Stimulated activated CD4-positive, alpha-beta T cell treated with anti-CD3 and anti-CD28 coated beads, Interleukin-1b, Interleukin-23, amount 100 ng/mL, for 24 hours (primary cell): ENCODE data around the gene AGPS.
"Not testable (repeated sequence)": the region's sequence is repeated elsewhere in the genome, so short reads cannot be mapped to it uniquely, and the experiment has no call there.

Experiments used
- DNase-seq, 4 experiments: peaks; one replicate each; pipeline ENCODE4 v3.0.0-alpha.2; 2020; ENCODE audit warnings: low read depth in 4 of 4, low spot score in 1 of 4

Gene AGPS

DNA sequence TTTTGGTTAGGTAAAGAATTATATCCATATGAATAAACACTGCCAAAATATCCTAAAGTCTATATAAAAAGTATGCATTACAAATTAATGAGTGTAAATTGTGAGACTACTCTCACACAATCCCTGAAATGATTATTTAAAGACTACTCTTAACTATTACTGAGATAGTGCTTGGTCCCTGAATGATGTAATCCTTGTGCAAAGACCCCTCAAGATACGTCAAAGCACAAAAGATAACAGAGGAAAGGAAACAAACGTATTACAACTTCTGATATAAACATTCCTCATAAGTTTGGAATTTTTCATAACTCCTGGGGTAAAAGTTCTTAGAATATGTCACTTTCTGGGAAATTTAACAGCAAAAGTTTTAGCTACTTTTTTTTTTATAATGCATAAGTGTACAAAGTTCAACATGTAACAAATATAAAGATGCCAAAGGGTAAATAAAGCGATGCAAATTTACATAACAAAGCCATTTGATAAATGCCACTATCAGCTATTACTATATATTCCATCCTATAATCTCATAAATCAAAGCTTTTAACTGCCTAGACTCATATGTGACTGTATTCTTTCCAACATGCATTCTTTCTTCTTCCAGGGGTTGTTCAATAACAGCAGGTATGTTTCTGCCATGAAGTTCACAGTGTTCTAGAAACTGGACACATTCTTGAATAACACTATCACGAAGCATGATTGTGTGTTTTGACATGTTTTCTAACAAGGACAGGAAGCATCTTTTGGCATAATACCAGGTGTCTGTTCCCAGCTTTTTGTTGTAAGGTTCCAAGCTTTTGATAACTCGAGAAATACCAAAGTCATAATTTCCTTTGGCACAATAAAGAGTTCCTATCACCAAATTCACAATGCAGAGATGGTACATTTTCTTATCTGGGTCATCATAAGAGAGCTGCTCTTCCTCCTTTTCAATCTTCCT lies 158.0 kb downstream of the AGPS start:
- no peak for DNase-seq

DNA sequence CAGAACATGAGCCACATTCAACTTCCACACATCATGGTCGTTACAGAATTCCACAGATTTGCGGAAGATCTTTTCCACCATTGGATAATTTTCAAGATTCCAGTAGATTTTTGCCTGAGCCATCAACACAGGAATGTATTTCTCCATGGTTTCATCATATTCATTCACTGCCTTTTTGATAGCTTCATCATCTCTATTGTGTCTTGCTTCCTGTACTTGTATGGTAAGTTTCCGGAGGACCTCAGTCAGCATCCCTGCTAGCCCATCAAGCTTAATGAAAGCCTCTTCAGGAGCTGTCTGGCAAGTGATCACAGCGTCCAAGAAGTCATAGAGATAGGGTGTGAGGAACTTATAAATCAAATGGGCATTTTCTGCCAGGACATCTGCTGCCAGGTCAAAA lies 158.8 kb downstream of the AGPS start:
- not testable (repeated sequence) for DNase-seq

DNA sequence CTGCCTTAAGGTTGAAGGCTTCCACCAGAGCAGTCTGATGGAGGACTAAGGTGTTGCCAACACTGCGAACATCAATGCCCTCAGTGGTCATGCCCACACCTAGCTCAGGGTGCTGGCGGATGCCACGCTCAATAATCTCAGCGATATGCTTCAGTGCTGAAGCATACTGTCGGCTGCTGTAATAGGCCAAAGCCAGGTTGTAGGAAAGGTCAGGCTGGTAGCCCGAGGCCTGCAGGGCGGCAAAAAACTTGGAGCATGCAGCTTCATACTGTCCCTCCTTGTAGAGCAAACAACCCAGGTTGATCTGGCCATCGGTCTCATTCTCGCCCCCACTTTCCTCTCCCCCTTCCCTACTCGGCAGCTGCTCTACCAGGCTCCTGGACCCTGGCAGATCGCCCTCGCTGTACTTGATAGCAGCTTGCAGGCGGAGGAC lies 159.4 kb downstream of the AGPS start:
- peak in 1 of 4 experiments; percentile 2 for DNase-seq

DNA sequence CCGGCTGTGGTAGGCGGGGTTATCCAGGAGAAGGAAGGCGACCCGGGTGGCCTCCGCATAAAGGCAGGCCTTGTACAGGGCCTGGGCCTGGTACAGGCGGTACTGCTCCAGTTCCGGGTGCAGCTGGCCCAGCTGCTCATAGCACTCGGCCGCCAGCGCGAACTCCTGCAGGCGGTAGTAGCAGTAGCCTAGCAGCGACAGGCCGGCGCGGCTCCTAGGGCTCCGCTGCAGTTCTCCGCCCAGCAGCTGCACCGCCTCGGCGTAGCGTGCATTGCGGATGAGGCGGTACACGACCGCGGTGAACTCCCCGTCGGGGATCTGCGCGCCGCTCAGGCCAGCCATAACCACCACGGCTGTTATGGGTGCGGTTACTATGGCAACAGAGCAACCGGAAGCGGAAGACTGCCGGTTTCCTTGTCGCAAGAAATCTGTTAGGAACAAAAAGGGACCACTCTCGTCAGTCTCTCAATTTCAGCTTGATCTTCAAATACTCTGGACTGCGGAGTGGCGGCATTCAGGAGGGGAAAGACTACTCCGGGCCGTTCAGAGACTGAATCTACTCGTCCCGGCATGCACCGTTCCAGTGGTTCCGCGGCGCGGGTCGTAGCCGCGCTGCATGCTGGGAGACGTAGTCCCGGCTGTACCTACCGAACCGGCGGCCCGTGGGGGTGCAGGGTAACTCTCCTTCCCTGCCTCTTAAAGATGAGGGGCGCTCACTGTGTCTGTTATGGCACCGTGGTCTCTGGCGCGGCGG lies 160.0 kb downstream of the AGPS start:
- peak; percentile 69 to 77 (median 76) for DNase-seq

DNA sequence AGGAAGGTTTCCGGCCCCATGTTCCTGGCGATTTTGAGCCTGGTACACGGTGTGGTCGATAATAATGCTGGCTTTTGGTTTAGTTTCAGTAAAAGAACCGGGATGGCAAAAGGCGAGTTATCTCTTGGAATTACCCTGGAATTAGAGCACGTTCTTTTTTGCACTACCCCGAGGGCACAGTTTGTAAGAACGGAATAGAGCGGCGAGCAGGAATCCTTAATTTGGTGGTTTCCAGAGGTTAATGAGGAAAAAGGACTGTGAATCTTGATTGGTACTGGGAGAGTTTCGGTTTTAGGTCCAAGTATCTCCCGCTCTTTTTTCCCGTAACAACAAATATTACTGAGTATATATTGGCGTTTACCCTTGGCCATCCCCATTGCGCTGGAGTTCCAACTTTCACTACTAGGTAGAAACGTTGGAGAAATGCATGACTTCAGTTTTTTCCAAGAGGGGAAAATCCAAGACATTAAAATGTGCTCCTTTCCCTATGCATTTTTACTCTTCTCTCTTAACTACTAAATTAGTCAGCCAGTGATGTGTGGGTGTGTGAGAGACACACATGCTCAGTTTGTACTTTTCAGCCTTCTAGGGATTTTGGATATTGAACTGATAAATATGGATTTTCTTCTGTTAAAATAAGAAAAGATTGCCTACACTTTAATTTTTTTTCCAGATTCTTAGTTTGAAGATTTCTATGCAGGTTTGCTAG lies 160.8 kb downstream of the AGPS start:
- DNase-seq = no peak

DNA sequence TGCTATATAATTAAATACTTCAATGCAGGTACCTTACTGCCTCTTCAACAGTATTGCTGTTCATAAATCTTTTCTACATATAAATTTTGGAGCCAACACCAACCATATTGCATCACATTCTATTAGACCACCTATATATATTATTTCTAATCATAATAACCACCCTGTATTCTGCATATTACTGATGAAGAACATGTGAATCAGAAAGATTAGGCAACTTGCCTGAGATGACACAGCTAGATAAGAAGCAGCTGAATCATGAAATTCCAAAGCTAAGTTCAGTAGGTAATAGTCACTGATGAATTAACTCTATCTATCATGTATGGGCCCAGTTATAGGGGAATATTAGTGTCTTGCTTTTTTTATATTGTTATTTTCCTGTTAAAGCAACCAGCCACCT lies 161.8 kb downstream of the AGPS start:
- no peak for DNase-seq

DNA sequence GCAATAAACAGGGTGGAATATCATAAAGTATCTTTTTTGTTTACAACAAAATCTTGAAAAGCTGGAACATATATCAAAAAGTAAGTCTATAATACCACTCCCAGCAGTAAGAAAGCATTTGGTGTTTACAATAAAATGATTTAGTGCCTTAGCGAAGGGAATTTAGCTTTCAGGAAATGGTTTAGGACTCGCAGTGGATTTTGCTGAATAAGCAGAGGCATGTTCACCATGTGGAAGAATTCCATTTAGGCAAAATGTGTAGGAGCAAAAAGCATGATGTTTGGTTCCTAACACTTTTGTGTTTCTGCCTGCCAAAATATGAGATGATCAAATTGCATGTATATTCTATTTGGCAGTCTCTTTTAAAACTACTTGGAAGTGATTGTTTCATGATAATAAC lies 163.6 kb downstream of the AGPS start:
- DNase-seq = no peak

DNA sequence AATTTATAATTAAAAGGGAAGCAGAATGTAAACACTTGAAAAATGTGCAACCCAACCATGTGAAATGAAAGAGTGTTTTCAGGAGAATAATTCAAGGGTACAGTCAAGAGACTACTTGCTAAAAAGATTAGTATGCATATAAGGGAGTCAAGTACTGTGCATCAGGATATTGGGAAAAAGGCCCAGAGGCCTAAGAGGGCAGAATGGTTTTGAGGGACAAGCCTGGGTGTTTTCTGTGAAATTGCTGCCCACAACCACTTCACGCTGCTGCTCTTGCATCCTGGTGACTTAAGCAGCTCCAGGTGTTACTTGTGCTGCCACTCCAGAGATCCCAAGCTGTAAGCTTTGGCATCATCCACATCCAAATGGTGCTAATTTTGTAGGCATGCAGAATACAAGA lies 165.2 kb downstream of the AGPS start:
- no peak for DNase-seq

DNA sequence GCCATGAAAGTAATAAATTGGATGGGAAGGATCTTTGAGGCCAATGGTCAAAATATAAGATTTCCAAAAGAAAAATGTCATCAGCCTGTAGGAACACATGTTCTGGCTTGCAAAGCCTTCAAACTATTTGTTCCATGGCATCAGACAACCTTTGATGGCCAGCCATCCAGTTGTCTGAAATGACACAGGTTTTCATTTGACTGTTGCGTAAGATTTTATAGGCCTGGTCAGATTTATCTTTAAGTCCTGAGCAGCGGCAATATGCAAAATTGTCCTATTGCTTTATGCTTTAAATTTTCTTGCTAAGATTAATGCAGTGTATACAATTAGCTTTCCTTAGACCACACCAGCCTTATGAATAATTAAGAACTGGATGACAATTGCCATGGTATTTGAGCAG lies 167.1 kb downstream of the AGPS start:
- DNase-seq = no peak

DNA sequence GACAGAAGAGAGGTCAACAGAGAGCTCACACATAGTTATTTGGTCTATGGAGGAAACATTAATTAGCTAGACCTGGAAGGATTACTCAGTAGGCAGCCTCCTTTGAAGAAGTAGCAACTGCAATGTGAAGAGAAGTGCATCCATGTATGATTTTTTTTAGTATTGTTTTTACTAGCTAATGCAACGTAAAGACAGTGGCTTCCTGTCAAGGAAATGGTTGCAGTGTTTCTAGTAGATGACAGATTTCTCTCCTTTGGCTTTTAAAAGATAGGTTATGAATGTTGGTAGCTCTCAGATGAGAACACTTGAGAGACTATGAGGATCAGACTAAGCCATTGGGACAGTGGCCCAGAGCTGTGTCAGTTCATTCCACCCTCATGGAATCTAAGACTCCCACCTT lies 175.8 kb downstream of the AGPS start:
- DNase-seq = no peak

DNA sequence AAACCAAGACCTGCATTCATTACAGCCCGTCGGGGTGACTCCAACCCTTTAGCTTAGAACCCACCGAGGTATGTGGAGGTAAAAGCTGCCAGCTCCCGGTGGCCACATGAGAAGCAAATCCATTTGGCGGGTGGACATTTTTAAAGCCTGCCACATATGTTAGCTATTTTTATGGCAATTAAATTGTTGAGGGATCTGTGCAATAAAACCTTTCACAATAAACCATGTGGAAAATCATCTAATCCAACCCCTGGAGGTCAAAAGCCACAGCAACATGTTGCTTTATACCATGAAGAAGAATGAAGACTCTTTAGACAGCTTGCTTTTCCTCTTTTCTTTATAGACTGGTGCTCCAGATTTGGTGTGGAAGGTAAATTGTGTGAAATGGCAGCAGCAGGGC lies 176.3 kb downstream of the AGPS start:
- DNase-seq = no peak

DNA sequence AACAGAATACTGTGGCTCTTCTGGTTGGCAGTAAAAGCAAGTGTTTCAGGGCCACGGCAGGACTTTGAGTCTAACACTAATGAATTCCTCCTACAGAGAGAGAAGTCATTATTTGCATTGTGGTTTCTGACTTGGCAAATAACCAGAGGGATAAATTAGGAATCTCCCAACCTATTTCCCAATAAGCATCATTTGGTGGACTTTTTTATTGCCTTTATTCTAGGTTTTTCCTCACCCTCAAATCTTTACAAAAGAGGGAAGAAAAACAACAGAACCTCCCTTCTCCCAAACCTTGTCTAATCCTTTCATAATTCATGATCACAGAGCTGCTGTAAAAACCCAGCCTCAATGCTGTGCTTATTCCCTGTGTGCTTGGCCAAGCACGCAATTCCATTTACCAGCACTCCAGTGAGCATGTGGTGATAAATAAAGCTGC lies 179.7 kb downstream of the AGPS start:
- DNase-seq = no peak

DNA sequence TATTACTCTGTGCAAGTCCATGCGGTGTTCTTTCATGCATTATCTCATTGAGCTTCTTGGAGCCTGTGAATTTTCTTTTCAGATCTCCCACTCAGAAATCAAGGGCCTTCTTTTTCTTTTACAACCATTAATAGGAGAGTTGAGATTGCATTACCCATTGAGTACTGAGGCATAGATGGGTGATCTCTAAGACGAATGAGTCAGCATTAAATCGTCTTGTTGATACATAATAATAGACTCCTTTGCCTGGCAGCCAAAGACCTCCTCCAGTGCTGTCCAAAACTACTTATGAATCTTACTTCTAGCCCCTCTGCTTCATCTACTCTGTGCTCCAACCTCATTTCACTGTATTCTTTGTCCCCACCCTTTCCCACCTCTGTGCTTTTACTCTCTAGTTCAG lies 180.5 kb downstream of the AGPS start:
- no peak for DNase-seq

DNA sequence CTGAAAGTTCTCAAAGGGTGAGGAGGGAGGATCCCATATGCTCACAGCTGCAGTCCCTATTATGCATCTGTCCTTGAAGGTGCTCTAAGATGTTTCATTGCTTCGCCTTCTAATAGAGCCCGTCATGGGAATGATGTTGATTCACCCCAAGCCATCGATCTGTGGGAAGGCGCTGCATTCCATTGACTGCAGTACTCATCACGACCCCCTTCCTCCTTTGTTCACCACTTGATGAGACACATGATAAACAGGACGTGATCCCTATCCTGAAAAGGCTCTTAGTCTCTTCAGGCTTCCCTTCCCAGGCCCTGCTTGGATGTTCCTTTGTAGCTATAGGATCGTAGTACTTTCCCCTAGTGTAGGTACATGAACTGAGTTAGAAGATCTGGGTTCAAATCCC lies 181.8 kb downstream of the AGPS start:
- no peak for DNase-seq

DNA sequence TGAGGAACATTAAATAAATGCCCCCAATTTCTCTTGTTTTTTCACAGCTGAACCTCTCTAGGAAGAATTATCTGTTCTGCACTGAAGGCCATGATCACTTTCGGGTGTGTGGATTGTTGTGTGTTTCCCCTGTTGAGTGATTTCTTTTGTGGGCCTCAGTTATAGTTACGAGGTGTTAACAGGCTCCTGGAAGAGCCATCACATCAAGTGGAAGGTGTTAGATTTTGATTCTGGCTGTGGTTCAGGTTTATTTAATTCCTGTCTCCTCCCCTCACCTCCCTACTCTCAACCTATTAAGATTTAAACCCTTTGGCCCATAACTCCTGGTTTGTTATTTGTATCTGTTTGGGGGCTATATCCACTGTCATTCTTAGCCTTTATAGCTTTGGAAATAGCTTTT lies 182.8 kb downstream of the AGPS start:
- no peak for DNase-seq

DNA sequence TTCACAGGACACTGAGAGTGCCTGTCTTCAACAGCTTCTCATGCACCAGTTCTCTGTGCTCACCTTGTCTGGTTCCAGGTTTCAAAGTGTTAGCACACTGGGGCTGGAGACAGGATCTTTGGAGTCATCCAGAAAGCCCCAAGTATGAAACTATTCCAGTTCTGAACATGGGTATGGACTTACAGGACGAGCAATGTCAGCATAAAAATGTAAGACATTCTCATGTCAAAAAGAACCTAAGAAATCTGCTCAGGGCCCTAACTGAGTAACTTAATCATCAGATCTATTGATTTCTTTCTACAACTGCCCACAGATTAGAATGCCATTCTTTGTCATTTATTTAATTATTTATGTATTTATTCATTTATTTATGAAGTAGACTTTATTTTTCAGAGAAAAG lies 184.5 kb downstream of the AGPS start:
- no peak for DNase-seq

DNA sequence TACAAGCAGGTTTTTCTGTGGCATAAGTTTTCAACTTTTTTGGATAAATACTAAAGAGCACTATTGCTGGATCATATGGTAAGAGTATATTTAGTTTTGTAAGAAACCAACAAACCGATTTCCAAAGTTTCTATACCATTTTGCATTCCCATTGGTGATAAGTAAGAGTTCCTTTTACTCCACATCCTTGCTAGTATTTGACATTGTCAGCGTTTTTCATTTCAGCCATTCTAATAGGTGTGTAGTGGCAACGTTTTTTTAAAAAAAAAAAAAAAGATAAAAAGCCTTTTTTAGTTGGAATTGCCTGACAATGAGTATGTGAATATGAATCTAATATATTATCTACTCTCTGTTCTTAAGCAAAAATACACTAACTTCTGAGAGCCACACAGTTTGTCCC lies 185.9 kb downstream of the AGPS start:
- no peak for DNase-seq

DNA sequence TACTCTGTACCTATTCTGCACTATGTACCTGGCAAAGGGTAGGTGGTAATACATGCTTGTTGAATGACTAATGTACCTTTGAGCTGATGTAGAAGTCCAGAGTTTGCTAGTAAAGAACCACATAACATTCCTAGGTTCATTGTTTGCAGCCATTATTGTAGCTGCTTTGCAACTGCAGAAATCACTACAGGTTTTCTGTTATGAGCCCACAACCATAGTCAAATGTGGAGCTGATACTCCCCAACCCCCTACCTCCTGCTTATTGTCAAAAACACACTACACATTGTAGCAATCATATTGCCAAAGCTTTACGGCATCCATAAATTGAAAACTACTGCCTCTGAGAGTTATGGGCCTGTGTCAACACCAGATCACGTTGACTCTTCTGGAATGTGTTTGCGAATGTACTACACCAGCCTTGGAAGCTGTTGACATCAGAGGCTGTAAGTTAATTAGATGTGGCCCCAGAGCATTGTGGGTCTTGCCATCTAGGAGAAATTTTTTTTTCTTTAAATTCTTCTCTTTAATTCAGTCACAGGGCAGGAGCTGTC lies 187.0 kb downstream of the AGPS start:
- DNase-seq = no peak

DNA sequence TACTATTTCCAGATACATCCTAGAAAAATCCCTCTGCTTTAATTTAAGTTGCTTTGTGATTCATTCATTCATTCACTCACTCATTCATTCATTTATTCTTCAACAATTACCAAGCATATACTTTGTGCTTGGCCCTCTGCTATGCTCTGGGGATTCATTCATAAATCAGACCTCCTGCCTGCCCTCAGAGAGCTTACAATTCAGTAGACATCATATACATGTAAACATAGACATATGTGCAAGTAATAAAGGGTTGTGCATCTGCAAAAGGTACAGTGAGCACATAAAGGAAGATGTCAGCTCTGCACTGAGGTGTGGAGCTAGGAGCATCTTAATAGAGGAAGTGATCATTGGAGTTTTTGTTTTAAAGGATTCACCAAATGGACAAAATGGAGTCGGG lies 189.4 kb downstream of the AGPS start:
- DNase-seq = no peak

DNA sequence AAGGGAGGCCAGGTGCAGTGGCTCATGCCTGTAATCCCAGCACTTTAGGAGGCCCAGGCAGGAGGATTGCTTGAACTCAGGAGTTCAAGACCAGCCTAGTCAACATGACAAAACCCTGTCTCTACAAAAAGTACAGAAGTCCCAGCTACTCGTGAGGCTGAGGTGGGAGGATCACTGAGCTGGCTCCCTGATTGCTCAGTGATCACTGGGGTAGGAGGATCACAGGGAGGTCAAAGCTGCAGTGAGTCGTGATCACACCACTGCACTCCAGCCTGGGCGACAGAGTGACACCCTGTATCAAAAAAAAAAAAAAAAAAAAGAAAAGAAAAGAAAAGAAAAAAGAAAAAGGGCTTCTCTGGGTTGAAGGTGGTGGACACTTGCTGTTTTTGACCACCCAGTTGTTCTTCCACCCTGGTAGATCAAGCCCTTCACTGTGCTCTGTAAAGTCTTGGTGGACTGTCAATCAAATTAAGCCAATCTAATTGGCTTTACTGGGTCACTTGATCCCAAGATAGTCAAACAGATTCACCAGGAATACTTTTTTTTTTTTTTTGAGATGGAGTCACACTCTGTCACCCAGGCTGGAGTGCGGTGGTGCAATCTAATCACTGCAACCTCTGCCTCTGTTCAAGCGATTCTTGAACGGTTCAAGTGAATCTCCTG lies 191.6 kb downstream of the AGPS start:
- no peak for DNase-seq
